GM21786 (cell line): ENCODE data around the gene FBLN7.
"Not testable (repeated sequence)": the region's sequence is repeated elsewhere in the genome, so short reads cannot be mapped to it uniquely, and the experiment has no call there.

Experiments used
- ATAC-seq: cut with Tn5 transposase; IDR thresholded peaks from one replicate; pipeline ENCODE4 v1.9.1; 2021; ENCODE audit not compliant: unreplicated experiment

The FBLN7 gene

GRCh38 chr2:112138159-112139032 lies at the start of gene FBLN7:
Gene FBLN7 (plus strand): TSS chr2:112138385. CDS start chr2:112138656, 271 bp downstream.
- no peak for ATAC-seq

GRCh38 chr2:112089375-112089774 lies 48.8 kb upstream of the FBLN7 start:
- ATAC-seq: no peak

GRCh38 chr2:112092286-112093041 lies 45.7 kb upstream of the FBLN7 start:
- no peak for ATAC-seq

- no peak for ATAC-seq
Observed at GRCh38 chr2:112093216-112093615, 45.0 kb upstream of the FBLN7 start.

- no peak for ATAC-seq
Observed at GRCh38 chr2:112095681-112096080, 42.5 kb upstream of the FBLN7 start.

- ATAC-seq: no peak
Observed at GRCh38 chr2:112096098-112096497, 42.1 kb upstream of the FBLN7 start.

- no peak for ATAC-seq
Observed at GRCh38 chr2:112108178-112108832, 29.9 kb upstream of the FBLN7 start.

- no peak for ATAC-seq
Observed at GRCh38 chr2:112109278-112109677, 28.9 kb upstream of the FBLN7 start.

- ATAC-seq: no peak
Observed at GRCh38 chr2:112110966-112111365, 27.2 kb upstream of the FBLN7 start.

GRCh38 chr2:112113354-112113753 lies 24.8 kb upstream of the FBLN7 start:
- ATAC-seq: not testable (repeated sequence)

- no peak for ATAC-seq
Observed at GRCh38 chr2:112118148-112118547, 20.0 kb upstream of the FBLN7 start.

- ATAC-seq: no peak
Observed at GRCh38 chr2:112121682-112122254, 16.4 kb upstream of the FBLN7 start.

- no peak for ATAC-seq
Observed at GRCh38 chr2:112129060-112129459, 9.1 kb upstream of the FBLN7 start.

GRCh38 chr2:112133344-112133743 lies 4.8 kb upstream of the FBLN7 start:
- no peak for ATAC-seq

- no peak for ATAC-seq
Observed at GRCh38 chr2:112134120-112134519, 4.1 kb upstream of the FBLN7 start.

- no peak for ATAC-seq
Observed at GRCh38 chr2:112136096-112136495, 2.1 kb upstream of the FBLN7 start.

GRCh38 chr2:112137516-112138158 lies 548 bp upstream of the FBLN7 start:
- ATAC-seq: no peak

- not testable (repeated sequence) for ATAC-seq
Observed at GRCh38 chr2:112139033-112139614, 939 bp downstream of the FBLN7 start.

- not testable (repeated sequence) for ATAC-seq
Observed at GRCh38 chr2:112139661-112140204, 1.5 kb downstream of the FBLN7 start.

- ATAC-seq: no peak
Observed at GRCh38 chr2:112140205-112140802, 2.1 kb downstream of the FBLN7 start.
